GM18858 (cell line): Measurements from ENCODE around the gene SMC2.

Experiments
- ATAC-seq: cut with Tn5 transposase; IDR thresholded peaks from one replicate; pipeline ENCODE4 v1.9.1; 2021; ENCODE audit not compliant: unreplicated experiment

SMC2 gene

DNA sequence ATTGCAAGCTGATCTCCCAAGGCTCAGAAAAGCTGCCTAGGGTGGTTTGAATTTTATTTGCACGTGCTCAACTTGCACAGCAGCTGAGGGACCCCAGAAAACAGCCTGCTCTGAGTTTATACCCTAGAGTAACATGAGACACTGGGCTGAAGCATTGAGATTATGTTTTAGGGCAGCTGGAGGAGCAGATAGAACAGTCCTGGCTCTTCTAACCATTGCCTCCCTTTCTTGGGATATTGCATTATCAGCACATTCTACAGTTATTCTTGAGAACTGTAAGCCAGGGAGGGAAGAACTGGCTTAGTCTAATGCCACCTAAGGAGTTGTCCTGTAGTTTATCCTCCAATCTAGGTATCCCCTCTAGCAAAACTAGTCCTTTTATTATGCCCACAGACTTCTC, 10.3 kb downstream of the SMC2 start:
- ATAC-seq, result no peak

GRCh38 chr9:104107799-104108198, 13.7 kb downstream of the SMC2 start:
- ATAC-seq, result no peak

DNA sequence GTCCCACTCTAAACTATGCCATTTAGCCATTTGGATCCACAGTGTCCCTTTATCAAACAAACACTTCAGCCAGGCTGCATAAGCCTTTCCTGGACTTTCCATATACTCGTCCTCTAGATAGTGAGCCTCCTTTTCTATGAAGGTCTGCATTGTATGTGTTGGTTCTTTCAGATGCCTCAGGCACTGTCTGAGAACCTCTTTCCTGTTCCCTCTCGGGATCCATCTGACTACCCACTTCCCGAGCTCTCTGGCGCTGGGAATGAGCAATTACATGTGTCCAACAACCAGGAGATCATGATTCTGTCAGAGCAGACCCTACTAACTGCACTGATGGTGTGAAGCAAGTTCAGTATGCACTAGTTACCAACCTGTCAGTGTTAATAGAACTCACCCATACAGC, 14.2 kb downstream of the SMC2 start:
- ATAC-seq, result no peak

GRCh38 chr9:104110509-104110908, 16.4 kb downstream of the SMC2 start:
- ATAC-seq, result no peak

GRCh38 chr9:104118916-104119315, 24.8 kb downstream of the SMC2 start:
- no peak for ATAC-seq

- no peak for ATAC-seq
Observed at GRCh38 chr9:104121022-104121421, 26.9 kb downstream of the SMC2 start.

GRCh38 chr9:104138243-104138868, 44.2 kb downstream of the SMC2 start:
- no peak for ATAC-seq

GRCh38 chr9:104142799-104143549, 48.9 kb downstream of the SMC2 start:
- no peak for ATAC-seq

- no peak for ATAC-seq
Observed at GRCh38 chr9:104143550-104143910, 49.4 kb downstream of the SMC2 start.

GRCh38 chr9:104144336-104144735, 50.2 kb downstream of the SMC2 start:
- no peak for ATAC-seq

- no peak for ATAC-seq
Observed at GRCh38 chr9:104173067-104173466, 79.0 kb downstream of the SMC2 start.

DNA sequence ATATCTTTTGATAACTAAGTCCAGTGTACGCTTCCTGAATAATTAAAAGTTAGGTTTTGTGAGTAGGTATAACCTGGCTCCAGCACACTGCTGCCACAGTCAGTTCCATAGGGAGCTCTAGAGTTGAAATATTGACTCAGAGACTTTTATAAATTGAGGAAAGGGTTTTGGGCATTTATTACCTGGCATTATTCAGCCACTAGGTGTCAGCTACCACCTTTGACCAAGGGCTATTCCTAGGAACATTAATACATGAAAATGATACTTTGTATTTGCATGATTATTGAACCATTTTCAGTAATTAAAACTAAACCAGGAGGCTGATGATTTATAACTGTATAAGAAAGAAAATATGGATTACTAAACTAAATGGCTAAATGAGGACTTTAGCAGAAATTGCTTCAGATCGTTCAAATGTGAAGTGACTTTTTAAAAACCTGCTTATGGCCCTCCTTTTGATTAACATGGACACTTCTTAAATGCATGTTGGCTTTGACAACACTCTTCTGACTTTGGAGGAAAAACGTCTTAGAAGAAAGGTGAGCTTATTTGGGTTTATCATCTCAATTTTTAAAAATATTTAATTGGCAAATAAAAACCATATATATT, 83.0 kb downstream of the SMC2 start:
- ATAC-seq, result peak; percentile 52

DNA sequence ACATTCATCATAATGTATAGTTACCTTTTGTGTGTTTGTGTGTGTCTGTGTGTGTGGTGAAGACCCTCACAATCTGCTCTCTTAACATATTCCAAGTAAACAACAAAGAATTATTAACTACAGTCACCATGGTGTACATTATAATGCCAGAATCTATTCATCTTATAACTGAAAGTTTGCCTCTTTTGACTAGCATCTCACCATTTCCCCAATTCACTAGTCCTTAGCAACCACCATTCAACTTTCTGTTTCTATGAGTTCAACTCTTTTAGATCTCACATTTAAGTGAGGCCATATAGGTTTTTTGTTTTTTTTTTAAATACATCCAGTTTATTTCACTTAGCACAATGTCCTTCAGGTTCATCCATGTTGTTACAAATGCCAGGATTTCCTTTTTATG, 83.6 kb downstream of the SMC2 start:
- no peak for ATAC-seq
